Right ventricle myocardium inferior (tissue), 1 donor: ENCODE results near the gene LRP8. TPM values are rescaled to one million over a fixed set of nuclear protein-coding genes. Genes with fewer than 3 reads are reported as not detected.

Experiments used
- ATAC-seq: fragments of 200-7000 bp; cut with Tn5 transposase; one replicate; pipeline ENCODE4 v1.9.1; 2020; ENCODE audit warnings: mild to moderate bottlenecking, moderate library complexity
- DNase-seq: peaks from one replicate; pipeline ENCODE4 v3.0.0; 2021; ENCODE audit errors: missing footprints
- intact Hi-C: fragments of 100-400 bp; cut with DNase I; formaldehyde crosslinking; loops from one replicate; pipeline ENCODE4 v1.11.0; 2022
- total RNA-seq: library from RNA; stranded (reverse); fragmentation: NEBNext Ultra II Directional; extraction: Animal tissue kit (Norgen Biotek cat#: 25700); gene quantifications from one replicate; pipeline ENCODE4 v1.2.1, GENCODE V29; 2021
- donor health status: DM: no; HTN: yes; CAD: no; lungs with severe emphysema.

LRP8 gene
- total RNA-seq, 1 donor from 2014 or later = 1.2 TPM

DNA sequence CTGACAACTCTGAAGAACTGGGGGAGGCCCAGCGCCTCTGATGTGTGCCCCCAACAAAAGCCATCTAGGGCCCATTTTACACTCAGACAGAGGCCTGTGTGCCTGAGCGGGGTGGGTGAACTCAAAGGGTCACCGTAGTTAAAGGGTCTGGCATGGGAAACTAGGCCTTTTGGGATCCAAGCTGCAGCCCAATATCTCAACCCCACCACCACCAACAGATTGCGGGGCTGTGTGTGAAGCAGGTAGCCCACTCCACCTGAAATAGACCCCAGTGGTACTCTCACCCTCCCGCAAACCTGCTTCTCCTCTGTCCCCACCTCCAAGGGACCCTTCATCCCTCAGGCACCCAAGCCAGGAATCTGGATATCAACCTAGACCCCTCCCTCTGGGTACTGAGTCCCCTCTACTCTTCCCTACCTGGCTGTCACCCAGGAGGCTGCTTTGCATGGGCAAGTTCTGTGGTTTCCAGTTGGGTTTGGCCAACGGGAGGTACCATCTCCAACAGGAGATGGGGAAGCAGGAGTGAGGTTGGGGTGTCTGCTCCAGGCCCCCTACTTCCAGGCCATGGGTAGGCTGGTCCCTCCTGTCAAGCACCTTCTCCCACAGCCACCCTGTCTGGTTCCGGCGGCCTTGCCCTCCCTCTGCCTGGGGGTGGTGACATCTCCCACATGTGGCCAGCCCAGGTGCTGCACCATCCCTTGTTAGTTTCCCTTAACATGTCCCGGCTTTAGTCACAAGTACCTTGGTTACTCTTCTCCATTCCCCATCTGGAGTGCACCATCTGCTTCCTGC is 35.2 kb upstream of the LRP8 start:
- DNase-seq = no peak
- intact Hi-C loops = no loop called here
- ATAC-seq = no peak

DNA sequence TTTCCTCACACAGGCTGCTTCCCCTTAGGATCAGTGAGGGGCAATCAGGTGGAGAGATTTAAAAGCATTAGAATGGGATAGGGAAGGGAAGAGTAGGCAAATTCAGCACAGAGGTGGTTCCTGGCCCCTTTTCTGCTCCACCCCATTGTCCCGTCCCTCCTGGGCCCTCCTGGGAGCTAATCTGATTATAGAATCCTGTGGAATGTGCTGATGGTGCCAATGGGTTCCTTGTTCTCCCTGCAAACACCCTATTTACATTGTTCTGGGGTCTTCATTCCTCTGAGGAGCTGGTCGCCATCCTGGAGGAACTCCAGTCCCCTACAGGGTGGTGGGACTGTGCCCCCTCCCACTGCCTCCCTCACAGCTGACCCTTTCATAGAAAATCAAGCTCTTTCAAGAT is 34.4 kb upstream of the LRP8 start:
- ATAC-seq (no peak), DNase-seq (no peak)
- intact Hi-C loops = no loop called here

DNA sequence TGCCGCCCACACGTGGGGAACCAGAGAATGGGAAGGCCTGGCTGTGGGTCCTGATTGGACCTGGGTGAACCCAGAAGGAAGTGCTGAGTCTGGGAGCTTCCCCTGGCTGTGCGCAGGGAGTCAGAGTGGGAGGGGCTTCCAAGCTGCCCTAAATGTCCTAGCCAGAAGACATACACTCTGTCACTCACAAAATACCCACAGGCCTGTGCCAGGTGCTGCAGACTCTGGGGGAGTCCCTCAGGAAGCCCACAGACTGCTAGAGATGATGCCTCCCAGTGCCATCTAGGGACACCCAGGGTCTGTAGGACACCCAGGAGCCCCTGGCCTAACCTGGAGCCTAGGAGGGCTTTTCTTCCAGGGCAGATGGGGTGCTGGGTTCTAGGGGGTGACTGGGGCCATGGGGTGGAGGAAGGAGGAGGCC is 33.7 kb upstream of the LRP8 start:
- ATAC-seq = no peak
- DNase-seq = no peak
- intact Hi-C loops = no loop called here

DNA sequence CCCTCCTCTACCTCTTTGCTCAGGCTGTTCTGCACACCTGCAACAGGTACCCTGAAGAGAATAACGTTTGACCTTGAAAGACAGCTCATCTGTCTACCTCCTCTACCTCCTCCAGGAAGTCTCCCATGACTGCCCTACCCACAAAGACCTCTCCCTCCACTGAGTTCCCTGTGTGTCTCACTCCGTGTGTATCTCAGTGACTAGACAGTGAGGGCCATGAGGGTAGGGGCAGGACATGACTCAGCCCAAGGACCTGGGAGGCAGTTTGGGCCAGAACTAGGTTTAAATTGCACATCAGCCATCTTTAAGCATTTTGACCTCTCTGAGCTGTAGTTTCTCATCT is 32.0 kb upstream of the LRP8 start:
- ATAC-seq = no peak
- intact Hi-C loops = no loop called here
- DNase-seq = no peak

DNA sequence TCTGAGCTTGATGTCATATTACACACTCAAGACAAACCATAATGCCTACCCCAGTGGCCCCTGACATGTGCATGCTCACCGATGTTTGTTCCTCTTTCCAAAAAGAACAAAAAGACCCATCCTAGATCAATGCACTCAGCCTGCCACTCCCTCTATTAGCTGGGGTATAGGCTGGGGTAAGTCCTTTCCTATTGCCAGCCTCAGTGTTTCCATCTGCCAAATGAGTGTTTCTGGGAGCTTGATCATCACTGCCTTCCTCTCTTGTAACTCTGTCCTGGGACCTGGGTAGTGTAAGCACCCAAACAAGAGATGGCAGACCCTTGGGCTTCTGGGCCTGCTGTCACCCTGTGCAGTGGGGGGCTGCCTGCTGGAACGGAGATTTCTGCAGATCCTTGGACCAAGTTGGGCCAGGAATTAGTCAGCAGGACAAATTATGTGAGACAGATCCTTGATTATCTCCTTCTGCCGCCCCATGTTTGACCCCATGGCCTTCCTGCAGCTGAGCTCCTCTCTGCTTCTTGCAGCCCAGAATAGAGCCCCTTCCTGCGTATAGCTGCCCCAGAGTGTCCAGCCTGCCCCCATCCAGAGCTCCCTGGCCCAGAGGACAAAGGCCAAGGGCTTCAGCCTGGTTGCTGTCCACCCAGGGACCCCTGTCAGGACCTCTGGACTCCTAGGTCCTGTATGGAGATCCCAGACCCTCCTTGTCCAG is 31.5 kb upstream of the LRP8 start:
- ATAC-seq (no peak), DNase-seq (no peak)
- intact Hi-C loops = no loop called here

DNA sequence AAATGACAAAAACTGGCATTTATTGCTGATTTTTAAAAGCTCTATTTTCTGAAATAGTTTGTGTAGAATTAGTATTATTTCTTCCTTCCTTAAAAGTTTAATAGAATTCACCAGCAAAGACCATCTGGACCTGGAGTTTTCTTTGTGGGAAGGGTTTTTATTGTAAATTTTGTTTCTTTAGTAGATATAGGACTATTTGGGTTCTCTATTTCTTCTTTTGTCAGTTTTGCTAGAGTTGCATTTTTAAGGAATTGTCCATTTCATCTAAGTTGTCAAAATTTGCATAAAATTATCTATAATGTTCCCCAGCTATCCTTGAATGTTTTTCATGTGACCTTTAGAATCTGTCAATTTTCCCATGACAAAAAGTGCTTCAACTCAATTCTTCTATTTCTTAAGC is 28.8 kb upstream of the LRP8 start:
- intact Hi-C loops = no loop called here
- ATAC-seq (no peak), DNase-seq (no peak)

DNA sequence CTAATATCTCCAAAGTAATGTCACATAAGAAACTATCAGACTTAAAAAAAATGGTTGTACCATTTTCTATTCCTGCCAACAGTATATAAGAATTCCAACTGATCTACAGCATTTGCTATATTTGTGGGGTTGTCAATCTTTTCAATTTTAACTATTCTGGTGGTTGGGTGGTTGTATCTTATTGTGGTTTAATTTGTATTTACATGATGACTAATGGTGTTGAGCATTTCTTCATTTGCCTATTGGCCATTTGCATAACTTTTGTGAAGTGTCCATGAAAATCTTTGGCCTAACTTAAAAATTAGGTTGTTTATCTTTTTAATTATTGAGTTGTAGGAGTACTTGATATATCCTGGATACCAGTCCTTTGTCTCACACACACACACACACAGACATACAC is 26.2 kb upstream of the LRP8 start:
- intact Hi-C loops = no loop called here
- DNase-seq (no peak), ATAC-seq (no peak)

DNA sequence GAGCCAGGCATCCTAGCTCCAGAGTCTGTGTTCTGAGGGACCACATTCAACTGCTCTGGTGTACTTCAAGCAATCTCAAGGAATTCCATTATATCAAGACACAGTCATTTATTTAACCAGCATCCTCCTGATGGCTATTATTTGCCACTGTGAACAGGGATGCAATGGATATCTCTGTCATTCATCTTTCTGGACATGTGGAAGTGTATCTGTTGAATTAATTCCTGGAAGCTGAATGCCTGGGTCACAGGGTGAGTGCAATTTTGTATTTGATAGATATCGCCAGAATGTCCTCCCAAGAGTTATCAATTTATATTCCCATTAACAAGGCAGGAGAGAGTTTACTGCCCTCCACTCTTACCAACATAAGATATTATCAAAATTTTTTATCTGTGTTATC is 24.7 kb upstream of the LRP8 start:
- intact Hi-C loops = no loop called here
- ATAC-seq = no peak

DNA sequence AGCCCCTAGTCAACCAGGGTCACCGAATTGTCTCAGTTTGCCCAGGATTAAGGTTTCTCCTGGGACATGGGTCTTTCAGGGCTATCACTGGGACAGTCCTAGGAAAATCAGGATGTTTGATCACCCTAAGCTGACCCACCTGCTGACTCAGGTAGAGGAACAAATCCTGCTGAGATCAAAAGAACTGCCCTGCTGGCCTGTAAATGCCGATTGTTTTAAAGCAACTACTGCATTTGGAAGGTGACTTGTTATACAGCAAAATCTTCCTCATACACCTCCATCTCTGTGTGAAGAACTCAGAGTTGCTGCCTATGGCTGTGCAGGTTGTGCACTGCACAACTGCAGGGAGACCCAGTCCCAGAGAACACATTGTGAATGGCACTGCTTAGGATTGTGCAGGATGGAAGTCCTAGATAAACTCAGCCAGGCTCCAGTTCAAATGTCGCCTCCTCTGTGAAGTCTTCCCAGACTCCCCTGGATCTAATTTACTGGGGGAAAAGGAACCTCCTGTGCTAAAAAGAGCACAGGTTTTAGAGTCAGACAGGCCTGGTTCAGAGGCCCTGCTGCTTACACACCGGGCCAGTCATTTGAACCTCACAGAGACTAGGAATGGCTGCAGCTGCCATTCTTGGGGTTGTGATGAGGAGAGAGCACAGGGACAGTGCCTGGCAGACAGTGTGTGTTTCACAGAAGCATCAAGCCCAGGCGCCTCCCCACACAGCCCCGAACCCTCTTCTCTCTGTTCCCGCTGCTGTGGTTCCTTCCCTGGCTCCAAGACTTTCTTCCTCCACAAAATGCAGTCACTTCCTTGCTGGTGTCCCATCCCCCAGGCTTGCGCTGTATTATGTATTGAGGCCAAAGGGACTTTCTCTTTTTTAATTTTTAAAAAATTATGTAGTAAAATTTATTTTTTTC is 23.2 kb upstream of the LRP8 start:
- DNase-seq = peak; percentile 20
- intact Hi-C loops = no loop called here
- no peak for ATAC-seq

More for the DNA sequence above, 24.7 kb upstream of the LRP8 start:
- no peak for DNase-seq

DNA sequence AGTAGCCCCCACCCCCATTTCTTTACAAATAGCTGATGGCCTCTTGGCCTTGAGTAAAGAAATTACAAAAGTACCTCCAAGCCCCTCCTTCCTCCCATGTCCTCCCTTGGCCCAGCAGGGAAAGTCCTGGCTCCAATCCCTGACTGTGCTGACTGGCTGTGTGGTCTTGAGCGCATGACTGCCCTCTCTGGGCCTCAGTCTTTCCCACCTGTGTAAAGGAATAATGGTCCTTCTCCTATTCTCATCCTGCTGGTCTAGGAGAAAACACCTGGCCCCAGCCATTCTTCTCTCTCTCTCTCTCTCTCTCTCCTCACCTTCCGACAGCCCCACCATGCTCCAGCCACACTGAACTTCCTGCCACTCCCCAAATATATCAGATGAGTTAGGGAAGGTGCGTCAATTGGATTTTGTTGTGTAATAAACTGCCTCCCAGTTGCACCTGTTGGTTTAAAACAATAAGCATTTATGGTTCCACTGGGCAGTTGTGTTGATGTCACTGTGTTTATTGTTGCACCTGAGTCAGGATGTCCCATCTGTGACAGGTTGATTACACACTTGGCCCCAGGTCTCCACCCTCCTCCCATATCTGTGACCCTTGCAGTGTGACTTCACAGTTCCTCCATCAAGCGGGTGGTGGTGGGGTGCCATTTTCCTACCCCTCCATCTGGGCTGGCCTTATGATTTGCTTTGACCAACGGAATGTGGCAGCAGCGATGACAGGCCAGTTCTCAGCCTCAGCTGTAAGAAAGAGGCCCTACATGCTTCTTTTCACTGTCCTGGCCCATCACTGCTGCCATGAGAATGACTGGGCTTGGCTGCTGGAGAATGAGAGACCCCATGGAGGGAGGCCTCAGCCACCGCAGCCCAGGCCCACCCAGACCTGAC is 22.3 kb upstream of the LRP8 start:
- DNase-seq = peak; percentile 28
- intact Hi-C loops = no loop called here
- ATAC-seq = no peak

DNA sequence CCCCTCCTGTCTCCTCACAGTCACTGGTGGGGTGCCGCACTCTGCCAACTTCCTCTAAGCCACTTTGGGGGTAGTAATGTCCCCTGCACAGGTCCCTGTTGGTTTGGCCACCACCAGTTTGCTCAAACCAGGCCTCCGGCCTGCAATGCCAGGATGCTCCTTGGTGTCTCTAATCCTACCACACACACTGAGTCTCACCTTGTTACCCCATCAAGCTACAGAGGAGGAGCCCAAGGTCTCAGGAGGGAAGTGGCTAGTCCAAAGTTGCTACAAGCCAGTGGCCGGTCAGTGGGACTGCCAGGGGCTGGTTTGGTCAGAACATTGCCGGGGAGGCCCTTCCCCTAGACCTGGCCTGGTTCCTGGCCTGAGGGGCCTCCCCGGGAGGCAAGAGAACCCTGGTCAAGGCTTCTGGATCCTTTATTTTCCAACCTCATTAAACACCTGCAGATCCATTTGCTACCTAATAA is 21.5 kb upstream of the LRP8 start:
- intact Hi-C loops = no loop called here
- DNase-seq = peak; percentile 22

DNA sequence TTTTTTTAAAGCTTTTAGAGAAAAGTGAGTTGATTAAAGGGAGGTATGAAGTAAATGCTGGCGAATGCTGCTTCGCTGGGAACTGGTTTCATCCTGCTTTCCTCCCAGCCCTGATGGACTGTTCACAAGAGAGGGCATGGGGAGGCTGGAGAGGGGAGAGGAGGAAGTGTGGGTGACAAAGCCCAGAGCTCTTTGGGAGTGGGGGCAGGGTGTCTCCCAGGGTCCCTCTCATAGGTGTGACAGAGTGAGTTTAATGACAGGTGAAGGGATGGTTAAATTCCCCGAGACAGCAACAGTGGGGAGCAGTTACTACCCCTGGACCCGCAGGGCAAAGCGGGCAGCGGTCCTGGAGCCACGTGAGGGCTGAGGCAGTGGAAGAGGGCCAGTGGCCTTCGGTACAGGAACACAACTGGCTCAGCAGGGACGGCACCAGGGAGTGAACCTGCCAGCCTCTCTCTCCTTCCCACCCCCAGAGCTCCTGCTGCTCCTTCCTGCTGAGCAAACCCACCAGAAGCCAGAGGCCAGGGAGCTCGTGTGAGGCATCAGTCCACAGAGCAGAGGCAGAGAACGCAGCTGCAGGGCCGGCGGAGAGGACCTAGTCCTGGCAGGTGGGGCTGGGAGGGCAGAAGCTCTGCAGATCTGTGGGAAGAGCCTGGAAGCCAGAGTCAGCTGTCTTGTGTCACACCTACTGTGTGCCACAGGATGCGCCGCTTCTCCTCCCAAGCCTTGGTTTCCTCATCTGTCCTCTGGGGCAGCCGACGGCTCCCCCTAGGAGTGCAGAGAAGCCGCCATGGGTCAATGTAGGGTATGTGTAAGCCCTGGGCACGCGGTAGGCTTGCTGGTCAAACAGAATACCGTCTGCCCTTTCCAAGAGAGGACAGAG is 20.9 kb upstream of the LRP8 start:
- ATAC-seq = no peak
- intact Hi-C loops = no loop called here
- peak; percentile 33 for DNase-seq

More for the DNA sequence above, 21.5 kb upstream of the LRP8 start:
- no peak for ATAC-seq

DNA sequence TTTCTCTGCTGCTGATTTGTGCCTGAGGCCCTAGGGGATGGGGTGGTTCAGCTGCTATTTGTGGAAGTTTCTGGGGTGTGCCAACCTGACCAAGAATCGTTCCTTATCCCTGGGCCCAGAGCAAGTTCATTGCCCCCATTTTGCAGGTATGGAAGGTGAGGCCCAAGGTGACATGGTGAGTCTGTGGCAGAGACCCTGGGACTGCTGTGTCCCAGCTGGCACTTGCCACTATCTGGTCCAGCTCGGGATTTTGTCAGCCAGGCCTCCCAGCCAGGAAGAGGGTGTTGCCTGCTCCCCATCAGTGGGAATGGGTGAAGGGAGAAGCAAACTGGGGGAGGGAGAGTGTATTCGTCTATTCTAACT is 18.9 kb upstream of the LRP8 start:
- DNase-seq = no peak
- intact Hi-C loops = no loop called here
- no peak for ATAC-seq

DNA sequence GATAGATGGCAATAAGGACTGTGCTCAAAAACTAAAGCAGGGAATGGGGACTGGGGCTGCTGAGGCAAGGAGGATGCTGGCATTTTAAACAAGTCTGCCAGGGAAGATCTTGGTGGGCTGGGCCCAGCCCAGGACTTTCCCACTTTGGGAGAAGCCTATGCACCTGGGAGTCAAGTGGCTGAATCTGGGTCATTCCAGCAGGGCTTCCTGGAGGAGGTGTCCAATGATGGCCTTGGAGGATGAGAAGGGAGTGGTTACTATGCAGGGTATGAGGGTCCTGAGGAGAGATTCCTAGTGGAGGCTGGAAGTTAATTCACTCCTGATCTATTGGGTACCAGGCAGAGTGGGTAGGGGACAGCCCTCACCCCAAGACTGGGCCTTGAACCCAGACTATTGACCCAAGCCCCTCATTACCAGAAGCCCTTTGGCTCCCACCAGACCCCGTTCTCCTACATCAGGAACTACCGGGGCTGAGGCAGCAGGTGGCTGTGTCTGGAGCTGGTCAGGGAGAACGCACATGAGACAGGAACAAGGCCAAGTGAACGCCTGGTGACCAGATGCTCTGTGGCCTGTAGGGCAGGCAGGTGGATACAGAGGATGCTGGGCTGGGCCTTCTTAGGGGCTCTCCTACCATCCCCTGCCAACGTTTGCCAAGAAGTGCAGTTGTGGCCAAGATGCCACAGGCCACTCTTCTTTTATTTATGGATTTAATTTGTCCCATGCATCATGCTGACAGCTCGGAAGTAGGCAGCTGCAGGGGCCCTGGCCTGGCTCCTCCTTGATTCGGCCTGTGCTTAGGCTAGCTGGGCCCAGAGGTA is 18.3 kb upstream of the LRP8 start:
- ATAC-seq = no peak
- DNase-seq = peak; percentile 44
- intact Hi-C loops = no loop called here

DNA sequence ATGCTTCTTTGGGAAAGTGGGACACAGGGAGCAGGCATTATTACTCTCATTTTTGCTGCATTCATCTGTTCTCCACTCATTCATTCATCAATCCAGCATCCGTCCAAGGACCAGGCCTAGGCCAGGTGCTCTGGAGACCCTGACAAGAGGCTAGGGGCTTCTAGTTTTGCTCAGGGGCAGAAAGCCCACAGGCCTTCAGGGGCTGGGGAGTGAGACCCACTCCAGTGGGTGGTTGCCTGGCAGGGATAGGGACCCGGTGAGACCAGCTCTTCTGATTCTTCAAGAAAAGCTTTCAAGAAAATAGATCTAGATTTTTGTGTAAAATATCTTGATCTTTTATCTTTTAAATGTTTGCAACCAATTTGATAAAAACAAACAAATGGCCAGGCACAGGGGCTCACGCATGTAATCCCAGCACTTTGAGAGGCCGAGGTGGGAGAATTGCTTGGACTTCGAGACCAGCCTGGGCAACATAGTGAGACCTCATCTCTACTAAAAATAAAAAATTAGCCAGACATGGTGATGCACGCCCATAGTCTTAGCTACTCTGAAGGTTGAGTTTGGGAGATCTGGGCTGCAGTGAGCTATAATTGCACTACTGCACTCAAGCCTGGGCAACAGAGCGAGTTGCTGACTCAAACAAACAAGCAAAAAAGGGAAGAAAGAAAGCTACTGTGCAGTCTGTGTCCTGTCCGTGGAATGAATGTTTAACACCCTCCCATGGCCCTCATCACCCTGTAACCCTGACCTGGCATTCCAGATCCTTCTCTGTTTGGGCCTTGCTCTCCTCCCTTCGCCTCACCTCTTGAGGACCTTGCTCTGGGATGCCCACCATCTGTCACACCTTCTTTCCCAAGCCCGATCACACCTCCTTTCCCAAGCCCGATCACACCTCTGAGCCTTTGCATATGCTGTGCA is 17.3 kb upstream of the LRP8 start:
- intact Hi-C loops = no loop called here
- DNase-seq (no peak), ATAC-seq (no peak)
